Measurements from ENCODE around the gene TMEM184B.
A peak's percentile ranks its signal among the peaks of the same experiment; 100 is the strongest.

TMEM184B gene

GRCh38 chr22:38309614-38310517 lies 37.1 kb upstream of the TMEM184B start:
- Histone ChIP-seq H3K4ac (ENCODE audit: low read length) (no peak overlapping the region), H3K18ac (ENCODE audit: low read length) (no peak overlapping the region), H2AK5ac (ENCODE audit: low read depth, low read length) (no peak overlapping the region), H3K23ac (ENCODE audit: low read depth, low read length, poor library complexity) (no peak overlapping the region), H3K14ac (ENCODE audit: low read length) (no peak overlapping the region), H3K9ac (ENCODE audit: low read depth, low read length, poor library complexity) (no peak overlapping the region), H3K27me3 (ENCODE audit: control insufficient read depth in 3 of 3, insufficient read depth in 3 of 3, low read depth in 1 of 3, low read length in 3 of 3) (no peaks in the 10 kb centered on the region), H2BK5ac (ENCODE audit: low read length) (no peak overlapping the region), H2AFZ (ENCODE audit: low read length) (no peak overlapping the region), H3K4me1 (ENCODE audit: control insufficient read depth in 2 of 2, insufficient read depth in 1 of 2, low read depth in 1 of 2, low read length in 2 of 2) (peaks cover 15 to 21% of the 10 kb centered on the region in 2 donors), H3K27ac (replicated peaks; ENCODE audit: low read length) (no peak overlapping the region), H4K91ac (ENCODE audit: low read depth, low read length, poor library complexity) (no peak overlapping the region), H3K4me2 (ENCODE audit: insufficient read depth, low read length, poor library complexity, severe bottlenecking) (no peak overlapping the region), H2BK15ac (ENCODE audit: low read length) (no peak overlapping the region), H3K4me3 (ENCODE audit: low read length in 2 of 2) (no peak overlapping the region), H3K9me3 (replicated peaks in 1 of 2; ENCODE audit: control insufficient read depth in 2 of 2, insufficient read depth in 1 of 2, low read depth in 1 of 2, low read length in 2 of 2) (peaks cover 0 to 2% of the 10 kb centered on the region in 2 donors), H2BK120ac (ENCODE audit: low read depth, low read length) (no peak overlapping the region), H3K79me1 (ENCODE audit: low read depth, low read length) (peaks cover 20% of the 10 kb centered on the region), H4K8ac (ENCODE audit: low read depth, low read length) (no peak overlapping the region), H3K36me3 (replicated peaks in 1 of 2; ENCODE audit: control insufficient read depth in 2 of 2, insufficient read depth in 2 of 2, low read length in 2 of 2) (peaks cover 42 to 96% of the 10 kb centered on the region in 2 donors), H2BK12ac (ENCODE audit: low read length) (no peak overlapping the region)
- DNase-seq (ENCODE audit: low spot score) = no peak
- WGBS, 2 donors (ENCODE audit: extremely low coverage in 2 of 2, insufficient read length in 2 of 2, insufficient replicate concordance in 1 of 2) = no CpG with 5 or more reads among the region's 18 CpGs

GRCh38 chr22:38308791-38309498 lies 36.1 kb upstream of the TMEM184B start:
- Histone ChIP-seq H2BK5ac (ENCODE audit: low read length) (no peak overlapping the region), H3K36me3 (replicated peaks in 1 of 2; ENCODE audit: control insufficient read depth in 2 of 2, insufficient read depth in 2 of 2, low read length in 2 of 2) (peaks cover 47 to 95% of the 10 kb centered on the region in 2 donors), H3K9ac (ENCODE audit: low read depth, low read length, poor library complexity) (no peak overlapping the region), H3K27ac (replicated peaks; ENCODE audit: low read length) (no peak overlapping the region), H4K91ac (ENCODE audit: low read depth, low read length, poor library complexity) (no peak overlapping the region), H3K4ac (ENCODE audit: low read length) (no peak overlapping the region), H4K8ac (ENCODE audit: low read depth, low read length) (no peak overlapping the region), H3K4me2 (ENCODE audit: insufficient read depth, low read length, poor library complexity, severe bottlenecking) (no peak overlapping the region), H2AK5ac (ENCODE audit: low read depth, low read length) (no peak overlapping the region), H3K23ac (ENCODE audit: low read depth, low read length, poor library complexity) (peak overlapping the region; percentile 34), H3K27me3 (ENCODE audit: control insufficient read depth in 3 of 3, insufficient read depth in 3 of 3, low read depth in 1 of 3, low read length in 3 of 3) (no peaks in the 10 kb centered on the region), H2BK15ac (ENCODE audit: low read length) (no peak overlapping the region), H3K14ac (ENCODE audit: low read length) (no peak overlapping the region), H2AFZ (ENCODE audit: low read length) (no peak overlapping the region), H3K79me1 (ENCODE audit: low read depth, low read length) (peaks cover 18% of the 10 kb centered on the region), H2BK12ac (ENCODE audit: low read length) (no peak overlapping the region), H3K4me3 (ENCODE audit: low read length in 2 of 2) (no peak overlapping the region), H2BK120ac (ENCODE audit: low read depth, low read length) (no peak overlapping the region), H3K9me3 (replicated peaks in 1 of 2; ENCODE audit: control insufficient read depth in 2 of 2, insufficient read depth in 1 of 2, low read depth in 1 of 2, low read length in 2 of 2) (peaks cover 0 to 2% of the 10 kb centered on the region in 2 donors), H3K4me1 (ENCODE audit: control insufficient read depth in 2 of 2, insufficient read depth in 1 of 2, low read depth in 1 of 2, low read length in 2 of 2) (peaks cover 6 to 12% of the 10 kb centered on the region in 2 donors), H3K18ac (ENCODE audit: low read length) (peak overlapping the region; percentile 22)
- WGBS, 2 donors (ENCODE audit: extremely low coverage in 2 of 2, insufficient read length in 2 of 2, insufficient replicate concordance in 1 of 2) = no CpG with 5 or more reads among the region's 10 CpGs
- no peak for DNase-seq (ENCODE audit: low spot score)

GRCh38 chr22:38305471-38306448 lies 33.0 kb upstream of the TMEM184B start:
- Histone ChIP-seq H3K27me3 (ENCODE audit: control insufficient read depth in 3 of 3, insufficient read depth in 3 of 3, low read depth in 1 of 3, low read length in 3 of 3) (no peaks in the 10 kb centered on the region), H2AK5ac (ENCODE audit: low read depth, low read length) (no peak overlapping the region), H4K91ac (ENCODE audit: low read depth, low read length, poor library complexity) (no peak overlapping the region), H3K9me3 (replicated peaks in 1 of 2; ENCODE audit: control insufficient read depth in 2 of 2, insufficient read depth in 1 of 2, low read depth in 1 of 2, low read length in 2 of 2) (peaks cover 0 to 2% of the 10 kb centered on the region in 2 donors), H2AFZ (ENCODE audit: low read length) (no peak overlapping the region), H3K14ac (ENCODE audit: low read length) (no peak overlapping the region), H3K9ac (ENCODE audit: low read depth, low read length, poor library complexity) (peak overlapping the region; percentile 63), H2BK15ac (ENCODE audit: low read length) (no peak overlapping the region), H3K4me1 (ENCODE audit: control insufficient read depth in 2 of 2, insufficient read depth in 1 of 2, low read depth in 1 of 2, low read length in 2 of 2) (peaks cover 0 to 3% of the 10 kb centered on the region in 2 donors), H2BK12ac (ENCODE audit: low read length) (no peak overlapping the region), H3K18ac (ENCODE audit: low read length) (no peak overlapping the region), H3K36me3 (replicated peaks in 1 of 2; ENCODE audit: control insufficient read depth in 2 of 2, insufficient read depth in 2 of 2, low read length in 2 of 2) (peaks cover 49 to 95% of the 10 kb centered on the region in 2 donors), H3K4me2 (ENCODE audit: insufficient read depth, low read length, poor library complexity, severe bottlenecking) (no peak overlapping the region), H3K27ac (replicated peaks; ENCODE audit: low read length) (no peak overlapping the region), H3K79me1 (ENCODE audit: low read depth, low read length) (peaks cover 24% of the 10 kb centered on the region), H3K4me3 (ENCODE audit: low read length in 2 of 2) (no peak overlapping the region), H2BK5ac (ENCODE audit: low read length) (no peak overlapping the region), H3K23ac (ENCODE audit: low read depth, low read length, poor library complexity) (no peak overlapping the region), H2BK120ac (ENCODE audit: low read depth, low read length) (no peak overlapping the region), H3K4ac (ENCODE audit: low read length) (no peak overlapping the region), H4K8ac (ENCODE audit: low read depth, low read length) (no peak overlapping the region)
- no CpG with 5 or more reads among the region's 16 CpGs for WGBS, 2 donors (ENCODE audit: extremely low coverage in 2 of 2, insufficient read length in 2 of 2, insufficient replicate concordance in 1 of 2)
- DNase-seq (ENCODE audit: low spot score) = no peak
